ENCODE results near the gene PDLIM5. TPM values are rescaled to one million over a fixed set of nuclear protein-coding genes. Genes with fewer than 3 reads are reported as not detected.

The PDLIM5 gene
- total and polyA plus RNA-seq, 11 donors = 262 to 1,378 (median 1,035) TPM

DNA sequence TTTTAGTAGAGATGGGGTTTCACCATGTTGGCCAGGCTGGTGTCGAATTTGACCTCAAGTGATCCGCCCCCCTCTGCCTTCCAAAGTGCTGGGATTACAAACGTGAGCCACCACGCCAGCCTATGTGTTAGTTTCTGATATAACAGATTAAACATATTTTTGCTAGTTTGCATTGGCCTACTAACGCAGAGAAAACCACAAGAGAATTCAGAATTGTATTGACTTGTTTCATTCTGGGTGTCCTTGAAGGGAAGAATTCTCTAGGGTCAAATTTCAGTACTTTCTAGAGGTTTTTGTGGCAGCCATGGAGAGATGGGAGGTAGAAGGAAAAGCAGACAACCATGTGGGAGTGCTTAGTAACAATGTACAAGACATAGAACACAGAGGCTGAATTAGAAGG, 259.9 kb downstream of the PDLIM5 start:
- H3K9me3 ChIP-seq = no peaks in the 10 kb centered on the region
- TF ChIP-seq, protein P1, sequence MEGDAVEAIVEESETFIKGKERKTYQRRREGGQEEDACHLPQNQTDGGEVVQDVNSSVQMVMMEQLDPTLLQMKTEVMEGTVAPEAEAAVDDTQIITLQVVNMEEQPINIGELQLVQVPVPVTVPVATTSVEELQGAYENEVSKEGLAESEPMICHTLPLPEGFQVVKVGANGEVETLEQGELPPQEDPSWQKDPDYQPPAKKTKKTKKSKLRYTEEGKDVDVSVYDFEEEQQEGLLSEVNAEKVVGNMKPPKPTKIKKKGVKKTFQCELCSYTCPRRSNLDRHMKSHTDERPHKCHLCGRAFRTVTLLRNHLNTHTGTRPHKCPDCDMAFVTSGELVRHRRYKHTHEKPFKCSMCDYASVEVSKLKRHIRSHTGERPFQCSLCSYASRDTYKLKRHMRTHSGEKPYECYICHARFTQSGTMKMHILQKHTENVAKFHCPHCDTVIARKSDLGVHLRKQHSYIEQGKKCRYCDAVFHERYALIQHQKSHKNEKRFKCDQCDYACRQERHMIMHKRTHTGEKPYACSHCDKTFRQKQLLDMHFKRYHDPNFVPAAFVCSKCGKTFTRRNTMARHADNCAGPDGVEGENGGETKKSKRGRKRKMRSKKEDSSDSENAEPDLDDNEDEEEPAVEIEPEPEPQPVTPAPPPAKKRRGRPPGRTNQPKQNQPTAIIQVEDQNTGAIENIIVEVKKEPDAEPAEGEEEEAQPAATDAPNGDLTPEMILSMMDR (IDR thresholded peaks at IDR 0.05) = no peak
- no peak for TF ChIP-seq POLR2A (IDR thresholded peaks at IDR 0.05)
- no peaks in the 10 kb centered on the region for H3K36me3 ChIP-seq
- H3K4me1 ChIP-seq = no peaks in the 10 kb centered on the region
- WGBS, 4 donors = 72 to 93% (median 90%) methylated on average over 5 of the region's 5 CpGs
- DNase-seq (no peak), ATAC-seq (no peak)
- H3K4me3 ChIP-seq = no peak overlapping the region
- intact Hi-C loops (cut with DNase I) = no loop called here
- no peak overlapping the region for H3K27ac ChIP-seq
- H3K27me3 ChIP-seq = peaks cover 0 to 4% (median 0%) of the 10 kb centered on the region in 9 donors

DNA sequence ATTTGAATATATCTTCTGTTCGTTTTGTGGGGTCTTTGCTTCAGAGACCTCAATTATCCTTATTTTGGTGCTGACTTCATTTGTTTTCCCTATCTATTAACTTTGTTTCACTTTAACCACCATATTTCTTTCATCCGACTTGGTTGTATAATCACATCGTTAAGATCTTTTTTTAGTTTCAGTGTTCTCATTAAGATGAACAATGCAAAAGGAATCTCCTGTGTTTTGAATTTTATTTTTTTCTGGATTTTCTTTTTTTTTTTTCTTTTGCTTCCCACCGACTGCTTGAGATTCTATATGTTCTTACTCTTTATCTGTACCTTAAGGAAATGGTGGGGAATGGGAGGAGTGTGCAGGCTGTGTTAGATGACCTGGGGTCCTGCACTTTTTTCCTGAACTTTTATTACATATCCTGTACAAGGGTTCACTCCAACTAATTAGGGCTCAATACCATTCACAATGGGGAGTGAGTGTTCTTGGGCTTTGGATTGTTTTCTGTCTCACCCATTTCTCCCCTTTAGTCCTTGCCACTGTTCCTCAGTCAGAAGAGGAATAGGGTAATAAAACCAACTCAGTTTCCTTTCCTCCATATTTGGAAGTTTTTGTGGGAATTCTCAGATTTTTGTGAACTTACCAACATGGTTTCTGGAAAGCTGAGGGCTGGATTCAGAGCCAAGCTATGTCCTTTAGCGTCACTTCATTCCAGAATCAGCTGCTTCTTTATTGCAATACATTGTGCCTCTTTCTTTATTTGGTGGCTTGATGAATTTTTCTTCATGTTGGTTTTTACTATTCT, 262.8 kb downstream of the PDLIM5 start:
- intact Hi-C loops (cut with DNase I) = no loop called here
- Histone ChIP-seq H3K36me3 (no peaks in the 10 kb centered on the region), H3K4me3 (no peak overlapping the region), H3K9me3 (peaks cover 0 to 4% (median 0%) of the 10 kb centered on the region in 12 donors), H3K4me1 (no peaks in the 10 kb centered on the region), H3K27me3 (peaks cover 0 to 4% (median 0%) of the 10 kb centered on the region in 9 donors), H3K27ac (peak overlapping the region in 1 of 12 donors; percentile 32)
- TF ChIP-seq, protein P1 (IDR thresholded peaks at IDR 0.05) = no peak
- TF ChIP-seq POLR2A (IDR thresholded peaks at IDR 0.05) = no peak
- ATAC-seq (no peak), DNase-seq (no peak)
- 57 to 74% (median 63%) methylated on average over 5 of the region's 5 CpGs for WGBS, 4 donors

DNA sequence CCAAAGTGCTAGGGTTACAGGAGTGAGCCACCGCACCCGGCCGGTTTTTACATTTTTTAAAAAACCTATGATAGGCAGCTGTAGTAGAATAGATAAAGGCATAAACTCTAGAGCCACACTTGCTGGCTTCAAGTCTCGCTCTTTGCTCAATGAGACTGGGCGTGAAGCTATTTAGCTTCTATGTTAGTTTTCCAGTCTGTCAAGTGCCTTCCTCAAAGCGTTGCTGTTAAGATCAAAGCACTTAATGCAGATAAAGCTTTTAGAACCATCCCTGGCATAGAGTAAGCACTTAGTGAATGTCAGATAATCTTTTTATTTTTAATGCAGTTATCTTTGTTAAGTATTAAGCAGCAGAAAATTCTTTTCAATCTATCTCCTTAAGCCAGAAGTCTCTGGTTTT, 264.0 kb downstream of the PDLIM5 start:
- no peak for ATAC-seq
- no peak overlapping the region for H3K4me3 ChIP-seq
- no peak for DNase-seq
- H3K4me1 ChIP-seq = no peaks in the 10 kb centered on the region
- H3K27ac ChIP-seq = no peak overlapping the region
- no peaks in the 10 kb centered on the region for H3K36me3 ChIP-seq
- peaks cover 0 to 4% (median 0%) of the 10 kb centered on the region in 9 donors for H3K27me3 ChIP-seq
- H3K9me3 ChIP-seq = peaks cover 0 to 4% (median 0%) of the 10 kb centered on the region in 12 donors
- intact Hi-C loops (cut with DNase I) = no loop called here
- WGBS, 4 donors = 49 to 58% (median 56%) methylated on average over 6 of the region's 6 CpGs
- no peak for TF ChIP-seq POLR2A (IDR thresholded peaks at IDR 0.05)
- TF ChIP-seq, protein P1 (IDR thresholded peaks at IDR 0.05) = no peak

Other genes starting within 250 kb of the PDLIM5 start
- 10 to 100 TPM in 4 of 9 donors, 1 to 10 TPM in 5; 7.3 to 14.0 (median 9.8) TPM for gene SMARCAD1, start 244.1 kb upstream of the PDLIM5 start, total RNA-seq
- 1 to 10 TPM; 3.7 to 7.5 TPM for gene SMARCAD1, start 244.1 kb upstream of the PDLIM5 start, polyA plus RNA-seq
- 1 to 10 TPM in 4 of 9 donors, under 1 TPM in 5; 0.38 to 6.2 (median 1.00) TPM for gene HPGDS, start 109.1 kb upstream of the PDLIM5 start, total RNA-seq
- gene HPGDS, start 109.1 kb upstream of the PDLIM5 start, polyA plus RNA-seq = under 1 TPM; 0.26 to 0.30 TPM